WTC11 (cell line): ENCODE measurements around the gene CEP131. TPM values are rescaled to one million over a fixed set of nuclear protein-coding genes. Genes with fewer than 3 reads are reported as not detected.

Experiments used
- ATAC-seq: fragments of 200-7000 bp; cut with Tn5 transposase; 2 replicates; pipeline ENCODE4 v1.10.0; 2021; ENCODE audit warnings: mild to moderate bottlenecking, moderate library complexity
- CTCF ChIA-PET: fragments of 300-600 bp; sonication (Branson Sonifier 250); formaldehyde crosslinking; loops from one replicate; lab custom pipeline; 2021; ENCODE audit warnings: antibody characterized with exemption; lab: Charles Lee
- POLR2A ChIA-PET: fragments of 350-600 bp; sonication (Branson Sonifier 250); formaldehyde crosslinking; loops from one replicate; lab custom pipeline; 2021; ENCODE audit warnings: antibody characterized with exemption; lab: Charles Lee
- DNase-seq: peaks from one replicate; pipeline ENCODE4 v3.0.0; 2021; ENCODE audit warnings: low spot score
- H3K27ac Mint-ChIP-seq: 2 replicates; pipeline ENCODE4 v1.8.0; 2021; ENCODE audit warnings: mixed read lengths
- H3K27me3 Mint-ChIP-seq: 2 replicates; pipeline ENCODE4 v1.8.0; 2021; ENCODE audit warnings: low read depth, mild to moderate bottlenecking, moderate library complexity, mixed read lengths
- H3K36me3 Mint-ChIP-seq: 2 replicates; pipeline ENCODE4 v1.8.0; 2021; ENCODE audit warnings: mixed read lengths
- H3K4me1 Mint-ChIP-seq: 2 replicates; pipeline ENCODE4 v1.8.0; 2022; ENCODE audit warnings: mixed read lengths
- H3K4me3 Mint-ChIP-seq: 2 replicates; pipeline ENCODE4 v1.8.0; 2021; ENCODE audit warnings: mild to moderate bottlenecking, moderate library complexity, mixed read lengths
- H3K9me3 Mint-ChIP-seq: 2 replicates; pipeline ENCODE4 v1.8.0; 2021; ENCODE audit warnings: mixed read lengths
- CBFB ChIP-seq: sonication (generic); formaldehyde crosslinking; IDR thresholded peaks from 2 replicates; pipeline ENCODE4 v1.8.1; 2022; ENCODE audit warnings: mild to moderate bottlenecking, low read depth, missing genetic modification reagents
- ETV6 ChIP-seq: sonication (generic); formaldehyde crosslinking; IDR thresholded peaks from 2 replicates; pipeline ENCODE4 v1.8.1; 2022; ENCODE audit warnings: mild to moderate bottlenecking, missing genetic modification reagents
- GABPB1 ChIP-seq: sonication (generic); formaldehyde crosslinking; IDR thresholded peaks from 2 replicates; pipeline ENCODE4 v1.8.1; 2023; ENCODE audit warnings: mild to moderate bottlenecking, missing genetic modification reagents
- MLX ChIP-seq: sonication (generic); formaldehyde crosslinking; IDR thresholded peaks from 2 replicates; pipeline ENCODE4 v1.8.1; 2023; ENCODE audit warnings: mild to moderate bottlenecking, missing genetic modification reagents, moderate library complexity
- MYBL2 ChIP-seq: sonication (generic); formaldehyde crosslinking; IDR thresholded peaks from 2 replicates; pipeline ENCODE4 v1.8.1; 2023; ENCODE audit warnings: mild to moderate bottlenecking, moderate library complexity, missing genetic modification reagents
- NFE2L1 ChIP-seq: sonication (generic); formaldehyde crosslinking; IDR thresholded peaks from 2 replicates; pipeline ENCODE4 v1.8.1; 2023; ENCODE audit warnings: missing genetic modification reagents
- NFYB ChIP-seq: sonication (generic); formaldehyde crosslinking; conservative IDR thresholded peaks from 2 replicates; pipeline ENCODE4 v1.8.0; 2022; ENCODE audit warnings: low read depth, missing genetic modification reagents
- NR1H2 ChIP-seq: sonication (generic); formaldehyde crosslinking; IDR thresholded peaks from 2 replicates; pipeline ENCODE4 v1.9.0; 2021; ENCODE audit warnings: mild to moderate bottlenecking, moderate library complexity, missing genetic modification reagents
- SMAD3 ChIP-seq: sonication (generic); formaldehyde crosslinking; IDR thresholded peaks from 2 replicates; pipeline ENCODE4 v1.8.0; 2022; ENCODE audit warnings: missing genetic modification reagents, mild to moderate bottlenecking, borderline replicate concordance
- ZNF121 ChIP-seq: sonication (generic); formaldehyde crosslinking; IDR thresholded peaks from 2 replicates; pipeline ENCODE4 v1.8.0; 2023; ENCODE audit warnings: missing genetic modification reagents
- ZNF138 ChIP-seq: sonication (generic); formaldehyde crosslinking; conservative IDR thresholded peaks from 2 replicates; pipeline ENCODE4 v1.8.1; 2022; ENCODE audit warnings: mild to moderate bottlenecking, moderate library complexity, missing genetic modification reagents
- ZNF263 ChIP-seq: sonication (generic); formaldehyde crosslinking; IDR thresholded peaks from 2 replicates; pipeline ENCODE4 v1.8.1; 2022; ENCODE audit warnings: low read depth, mild to moderate bottlenecking, moderate library complexity, missing genetic modification reagents
- ZNF317 ChIP-seq: sonication (generic); formaldehyde crosslinking; IDR thresholded peaks from 2 replicates; pipeline ENCODE4 v1.8.1; 2023; ENCODE audit warnings: low read depth, mild to moderate bottlenecking, moderate library complexity, missing genetic modification reagents, borderline replicate concordance
- ZNF671 ChIP-seq: fragments of 250-450 bp; sonication (Bioruptor Pico); IDR thresholded peaks from 2 replicates; pipeline ENCODE4 v1.8.0; 2021; ENCODE audit warnings: mild to moderate bottlenecking
- total RNA-seq: library from RNA; stranded (reverse); gene quantifications from 3 replicates; pipeline ENCODE4 v1.2.3, GENCODE V29; 2021
- TF ChIP-seq, protein P1 (sequence below): fragments of 250-450 bp; sonication (Bioruptor Pico); IDR thresholded peaks from 2 replicates; pipeline ENCODE4 v1.9.0; 2021; ENCODE audit warnings: mild to moderate bottlenecking
- TF ChIP-seq, protein P2 (sequence below): sonication (generic); formaldehyde crosslinking; IDR thresholded peaks from 2 replicates; pipeline ENCODE4 v1.8.1; 2023; ENCODE audit warnings: mild to moderate bottlenecking, missing genetic modification reagents
- TF ChIP-seq, protein P3 (sequence below): sonication (generic); formaldehyde crosslinking; conservative IDR thresholded peaks from 2 replicates; pipeline ENCODE4 v1.8.1; 2022; ENCODE audit warnings: mild to moderate bottlenecking, missing genetic modification reagents
- TF ChIP-seq, protein P4 (sequence below): fragments of 250-450 bp; sonication (Bioruptor Pico); IDR thresholded peaks from 2 replicates; pipeline ENCODE4 v1.9.0; 2021; ENCODE audit warnings: moderate library complexity, mild to moderate bottlenecking, inconsistent platforms, borderline replicate concordance
- TF ChIP-seq, protein P5 (sequence below): sonication (generic); formaldehyde crosslinking; IDR thresholded peaks from 2 replicates; pipeline ENCODE4 v1.8.1; 2022; ENCODE audit warnings: low read depth, missing genetic modification reagents, borderline replicate concordance
- TF ChIP-seq, protein P6 (sequence below): sonication (generic); formaldehyde crosslinking; IDR thresholded peaks from 2 replicates; pipeline ENCODE4 v1.8.0; 2023; ENCODE audit warnings: missing genetic modification reagents
- TF ChIP-seq, protein P7 (sequence below): sonication (generic); formaldehyde crosslinking; conservative IDR thresholded peaks from 2 replicates; pipeline ENCODE4 v1.8.1; 2023; ENCODE audit warnings: mild to moderate bottlenecking, low read depth, missing genetic modification reagents, moderate library complexity

CEP131 gene
- total RNA-seq, 1 experiment from 2014 or later, result 35.2 TPM

DNA sequence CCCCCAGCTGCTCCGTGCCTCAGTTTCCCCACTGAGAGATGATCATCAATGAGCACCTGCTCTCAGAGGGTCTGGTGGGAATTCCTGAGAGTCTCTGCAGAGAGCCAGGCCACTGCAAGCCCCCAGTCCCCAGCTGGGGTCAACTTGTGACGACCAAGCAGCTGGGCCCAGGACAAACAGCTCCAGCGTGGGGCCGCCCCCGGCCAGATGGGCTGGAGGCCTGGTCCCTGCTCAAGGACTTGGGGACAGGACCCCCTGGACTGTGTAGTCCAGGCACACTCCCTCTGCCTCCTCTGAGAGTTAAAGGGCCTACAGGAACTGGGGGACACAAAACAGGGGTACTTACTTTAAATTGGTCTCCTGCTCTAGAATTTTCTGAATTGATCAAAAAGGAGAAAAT, 40.2 kb downstream of the CEP131 start (continued):
- TF ChIP-seq ZNF138 (CRISPR knock-in tag) (no peak), ZNF317 (no peak), GABPB1 (CRISPR knock-in tag) (no peak), SMAD3 (no peak), ZNF263 (no peak), ZNF671 (no peak)
- TF ChIP-seq, protein P1, sequence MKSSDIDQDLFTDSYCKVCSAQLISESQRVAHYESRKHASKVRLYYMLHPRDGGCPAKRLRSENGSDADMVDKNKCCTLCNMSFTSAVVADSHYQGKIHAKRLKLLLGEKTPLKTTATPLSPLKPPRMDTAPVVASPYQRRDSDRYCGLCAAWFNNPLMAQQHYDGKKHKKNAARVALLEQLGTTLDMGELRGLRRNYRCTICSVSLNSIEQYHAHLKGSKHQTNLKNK, result no peak
- TF ChIP-seq, protein P2, sequence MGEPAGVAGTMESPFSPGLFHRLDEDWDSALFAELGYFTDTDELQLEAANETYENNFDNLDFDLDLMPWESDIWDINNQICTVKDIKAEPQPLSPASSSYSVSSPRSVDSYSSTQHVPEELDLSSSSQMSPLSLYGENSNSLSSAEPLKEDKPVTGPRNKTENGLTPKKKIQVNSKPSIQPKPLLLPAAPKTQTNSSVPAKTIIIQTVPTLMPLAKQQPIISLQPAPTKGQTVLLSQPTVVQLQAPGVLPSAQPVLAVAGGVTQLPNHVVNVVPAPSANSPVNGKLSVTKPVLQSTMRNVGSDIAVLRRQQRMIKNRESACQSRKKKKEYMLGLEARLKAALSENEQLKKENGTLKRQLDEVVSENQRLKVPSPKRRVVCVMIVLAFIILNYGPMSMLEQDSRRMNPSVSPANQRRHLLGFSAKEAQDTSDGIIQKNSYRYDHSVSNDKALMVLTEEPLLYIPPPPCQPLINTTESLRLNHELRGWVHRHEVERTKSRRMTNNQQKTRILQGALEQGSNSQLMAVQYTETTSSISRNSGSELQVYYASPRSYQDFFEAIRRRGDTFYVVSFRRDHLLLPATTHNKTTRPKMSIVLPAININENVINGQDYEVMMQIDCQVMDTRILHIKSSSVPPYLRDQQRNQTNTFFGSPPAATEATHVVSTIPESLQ (CRISPR knock-in tag), result no peak

DNA sequence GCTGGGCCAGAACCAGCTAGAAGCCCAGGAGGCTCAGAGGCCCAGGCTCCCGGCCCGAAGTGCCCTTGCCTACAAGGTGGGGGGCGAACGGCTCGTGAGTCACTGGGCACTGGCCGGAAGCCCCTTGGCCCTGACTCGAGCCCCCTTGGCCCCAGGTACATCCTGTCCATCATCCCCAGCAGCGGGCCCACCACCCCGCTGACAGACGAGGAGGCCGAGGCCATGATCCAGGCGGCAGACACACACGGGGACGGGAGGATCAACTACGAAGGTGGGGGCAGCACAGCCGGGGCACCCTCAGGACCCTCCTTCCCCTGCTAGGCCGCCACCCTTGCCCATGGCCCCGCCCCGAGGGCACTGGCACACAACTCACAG, 41.0 kb downstream of the CEP131 start:
- Mint-ChIP-seq H3K27me3 (no peaks in the 10 kb centered on the region), H3K9me3 (no peaks in the 10 kb centered on the region), H3K4me3 (no peak overlapping the region), H3K4me1 (no peaks in the 10 kb centered on the region), H3K36me3 (no peaks in the 10 kb centered on the region), H3K27ac (no peak overlapping the region)
- POLR2A ChIA-PET, result no interaction called here
- CTCF ChIA-PET, result no interaction called here
- TF ChIP-seq, protein P3, sequence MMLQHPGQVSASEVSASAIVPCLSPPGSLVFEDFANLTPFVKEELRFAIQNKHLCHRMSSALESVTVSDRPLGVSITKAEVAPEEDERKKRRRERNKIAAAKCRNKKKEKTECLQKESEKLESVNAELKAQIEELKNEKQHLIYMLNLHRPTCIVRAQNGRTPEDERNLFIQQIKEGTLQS (CRISPR knock-in tag), result no peak
- TF ChIP-seq CBFB (CRISPR knock-in tag) (no peak), MYBL2 (CRISPR knock-in tag) (no peak), NFE2L1 (CRISPR knock-in tag) (no peak), NR1H2 (no peak)
- TF ChIP-seq, protein P4, sequence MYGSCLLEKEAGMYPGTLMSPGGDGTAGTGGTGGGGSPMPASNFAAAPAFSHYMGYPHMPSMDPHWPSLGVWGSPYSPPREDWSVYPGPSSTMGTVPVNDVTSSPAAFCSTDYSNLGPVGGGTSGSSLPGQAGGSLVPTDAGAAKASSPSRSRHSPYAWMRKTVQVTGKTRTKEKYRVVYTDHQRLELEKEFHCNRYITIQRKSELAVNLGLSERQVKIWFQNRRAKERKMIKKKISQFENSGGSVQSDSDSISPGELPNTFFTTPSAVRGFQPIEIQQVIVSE (CRISPR knock-in tag), result no peak
- DNase-seq (no peak), ATAC-seq (no peak)

DNA sequence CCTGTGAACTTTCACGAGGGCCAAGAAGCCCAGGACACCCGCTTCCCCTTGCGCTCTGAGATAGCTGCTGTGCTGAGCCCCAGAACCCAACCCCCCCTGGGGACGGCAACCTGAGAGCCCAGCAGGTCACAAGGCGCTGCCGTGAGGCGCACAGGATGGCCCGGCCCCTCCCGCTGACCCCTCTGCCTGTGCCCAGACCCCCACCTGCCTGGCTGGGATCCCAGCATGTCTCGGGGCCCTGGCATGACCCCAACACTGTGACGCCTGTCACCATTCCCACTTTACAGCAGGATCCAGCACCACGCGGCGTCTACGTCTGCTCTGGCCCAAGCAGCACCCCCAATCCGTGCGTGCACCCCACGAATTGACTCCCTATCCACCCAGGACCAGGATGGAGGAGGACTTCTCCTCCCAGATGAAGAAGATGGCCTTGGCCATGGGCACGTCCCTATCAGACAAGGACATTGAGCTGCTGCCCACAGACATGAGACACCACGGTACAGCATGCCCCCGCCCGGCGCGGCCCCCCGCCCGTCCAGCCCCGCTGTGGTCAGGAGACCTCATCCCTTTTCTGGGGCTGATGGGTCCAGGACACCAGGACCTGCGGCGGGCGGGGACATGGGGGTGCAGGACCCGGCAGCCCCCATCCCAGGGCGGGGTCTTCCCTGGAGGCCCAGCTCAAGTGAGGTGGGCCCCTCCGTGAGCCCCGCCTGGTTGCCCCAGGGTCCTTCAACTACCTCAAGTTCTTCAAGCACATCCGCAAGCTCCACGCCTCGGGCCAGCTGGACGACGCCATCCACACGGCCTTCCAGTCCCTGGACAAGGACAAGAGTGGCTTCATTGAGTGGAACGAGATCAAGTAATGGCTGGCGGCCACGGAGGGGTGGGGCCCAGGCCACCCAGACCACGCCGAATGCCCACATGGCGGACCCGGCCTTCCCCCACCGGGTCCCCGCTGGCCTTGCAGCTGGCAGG, 41.6 kb downstream of the CEP131 start:
- ChIA-PET CTCF (no interaction called here), POLR2A (no interaction called here)
- Mint-ChIP-seq H3K4me3 (no peak overlapping the region), H3K27ac (no peak overlapping the region), H3K4me1 (no peaks in the 10 kb centered on the region), H3K27me3 (no peaks in the 10 kb centered on the region), H3K9me3 (no peaks in the 10 kb centered on the region), H3K36me3 (no peaks in the 10 kb centered on the region)
- DNase-seq (no peak), ATAC-seq (no peak)
- no peak for TF ChIP-seq MLX (CRISPR knock-in tag)
- no peak for TF ChIP-seq ZNF138 (CRISPR knock-in tag)

- no peak for DNase-seq
- POLR2A ChIA-PET, result no interaction called here
- H3K4me1 Mint-ChIP-seq, result no peaks in the 10 kb centered on the region
- peaks cover 3% of the 10 kb centered on the region; the same call in 1 of the 2 replicates for H3K9me3 Mint-ChIP-seq
- CTCF ChIA-PET, result interaction anchor here (0.6 to 1.8 kb wide), 5 partner anchors 9 to 191 kb away, joined by 3 to 5 read pairs (median 3); no protein-coding TSS in a partner anchor
- no peaks in the 10 kb centered on the region; the same call in 1 of the 2 replicates for H3K27me3 Mint-ChIP-seq
- no peak for ATAC-seq
- H3K27ac Mint-ChIP-seq, result no peak overlapping the region
- no peaks in the 10 kb centered on the region for H3K36me3 Mint-ChIP-seq
- H3K4me3 Mint-ChIP-seq, result no peak overlapping the region
- TF ChIP-seq ZNF138 (CRISPR knock-in tag) (no peak), MYBL2 (CRISPR knock-in tag) (no peak), NFYB (CRISPR knock-in tag) (no peak), ETV6 (no peak), ZNF121 (CRISPR knock-in tag) (no peak)
- TF ChIP-seq, protein P5, sequence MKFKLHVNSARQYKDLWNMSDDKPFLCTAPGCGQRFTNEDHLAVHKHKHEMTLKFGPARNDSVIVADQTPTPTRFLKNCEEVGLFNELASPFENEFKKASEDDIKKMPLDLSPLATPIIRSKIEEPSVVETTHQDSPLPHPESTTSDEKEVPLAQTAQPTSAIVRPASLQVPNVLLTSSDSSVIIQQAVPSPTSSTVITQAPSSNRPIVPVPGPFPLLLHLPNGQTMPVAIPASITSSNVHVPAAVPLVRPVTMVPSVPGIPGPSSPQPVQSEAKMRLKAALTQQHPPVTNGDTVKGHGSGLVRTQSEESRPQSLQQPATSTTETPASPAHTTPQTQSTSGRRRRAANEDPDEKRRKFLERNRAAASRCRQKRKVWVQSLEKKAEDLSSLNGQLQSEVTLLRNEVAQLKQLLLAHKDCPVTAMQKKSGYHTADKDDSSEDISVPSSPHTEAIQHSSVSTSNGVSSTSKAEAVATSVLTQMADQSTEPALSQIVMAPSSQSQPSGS (CRISPR knock-in tag), result no peak
- TF ChIP-seq, protein P6, sequence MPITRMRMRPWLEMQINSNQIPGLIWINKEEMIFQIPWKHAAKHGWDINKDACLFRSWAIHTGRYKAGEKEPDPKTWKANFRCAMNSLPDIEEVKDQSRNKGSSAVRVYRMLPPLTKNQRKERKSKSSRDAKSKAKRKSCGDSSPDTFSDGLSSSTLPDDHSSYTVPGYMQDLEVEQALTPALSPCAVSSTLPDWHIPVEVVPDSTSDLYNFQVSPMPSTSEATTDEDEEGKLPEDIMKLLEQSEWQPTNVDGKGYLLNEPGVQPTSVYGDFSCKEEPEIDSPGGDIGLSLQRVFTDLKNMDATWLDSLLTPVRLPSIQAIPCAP (CRISPR knock-in tag), result no peak
- TF ChIP-seq, protein P7, sequence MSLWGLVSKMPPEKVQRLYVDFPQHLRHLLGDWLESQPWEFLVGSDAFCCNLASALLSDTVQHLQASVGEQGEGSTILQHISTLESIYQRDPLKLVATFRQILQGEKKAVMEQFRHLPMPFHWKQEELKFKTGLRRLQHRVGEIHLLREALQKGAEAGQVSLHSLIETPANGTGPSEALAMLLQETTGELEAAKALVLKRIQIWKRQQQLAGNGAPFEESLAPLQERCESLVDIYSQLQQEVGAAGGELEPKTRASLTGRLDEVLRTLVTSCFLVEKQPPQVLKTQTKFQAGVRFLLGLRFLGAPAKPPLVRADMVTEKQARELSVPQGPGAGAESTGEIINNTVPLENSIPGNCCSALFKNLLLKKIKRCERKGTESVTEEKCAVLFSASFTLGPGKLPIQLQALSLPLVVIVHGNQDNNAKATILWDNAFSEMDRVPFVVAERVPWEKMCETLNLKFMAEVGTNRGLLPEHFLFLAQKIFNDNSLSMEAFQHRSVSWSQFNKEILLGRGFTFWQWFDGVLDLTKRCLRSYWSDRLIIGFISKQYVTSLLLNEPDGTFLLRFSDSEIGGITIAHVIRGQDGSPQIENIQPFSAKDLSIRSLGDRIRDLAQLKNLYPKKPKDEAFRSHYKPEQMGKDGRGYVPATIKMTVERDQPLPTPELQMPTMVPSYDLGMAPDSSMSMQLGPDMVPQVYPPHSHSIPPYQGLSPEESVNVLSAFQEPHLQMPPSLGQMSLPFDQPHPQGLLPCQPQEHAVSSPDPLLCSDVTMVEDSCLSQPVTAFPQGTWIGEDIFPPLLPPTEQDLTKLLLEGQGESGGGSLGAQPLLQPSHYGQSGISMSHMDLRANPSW (CRISPR knock-in tag), result no peak
Observed at GRCh38 chr17:81179861-81180260, 42.9 kb downstream of the CEP131 start.
